Neural cell (in vitro differentiated cells): Measurements from ENCODE around the gene TUBB3. TPM values are rescaled to one million over a fixed set of nuclear protein-coding genes. Genes with fewer than 3 reads are reported as not detected.
"Not testable (repeated sequence)": the region's sequence is repeated elsewhere in the genome, so short reads cannot be mapped to it uniquely, and the experiment has no call there.

Experiments used
- H2AFZ ChIP-seq: fragments of 200-600, 300-800 bp; sonication (generic), shearing (Covaris generic); 2 replicates; pipeline ENCODE4 v1.6.0; 2014; ENCODE audit warnings: low read depth, mild to moderate bottlenecking, antibody characterized with exemption, low read length, moderate library complexity
- H3F3A ChIP-seq: fragments of 200-600 bp; shearing (Covaris generic); 2 replicates; pipeline ENCODE4 v1.6.1; 2016; ENCODE audit warnings: mild to moderate bottlenecking, moderate library complexity, mixed read lengths, antibody characterized with exemption, low read length; ENCODE audit not compliant: insufficient read depth, poor library complexity, severe bottlenecking
- H3K27ac ChIP-seq: fragments of 200-600, 300-800 bp; sonication (generic), shearing (Covaris generic); 2 replicates; pipeline ENCODE4 v1.5.1; 2014; ENCODE audit warnings: mild to moderate bottlenecking, low read length, moderate library complexity
- H3K27me3 ChIP-seq: fragments of 300-800, 200-600 bp; sonication (generic), shearing (Covaris generic); 2 replicates; pipeline ENCODE4 v1.6.0; 2014; ENCODE audit warnings: mild to moderate bottlenecking, low read depth, low read length, moderate library complexity; ENCODE audit not compliant: insufficient read depth
- H3K36me3 ChIP-seq: fragments of 300-800, 200-600 bp; sonication (generic), shearing (Covaris generic); 2 replicates; pipeline ENCODE4 v1.5.1; 2014; ENCODE audit warnings: mild to moderate bottlenecking, antibody characterized with exemption, low read length, moderate library complexity; ENCODE audit not compliant: insufficient read depth
- H3K4me2 ChIP-seq: fragments of 300-800, 200-600 bp; sonication (generic), shearing (Covaris generic); 2 replicates; pipeline ENCODE4 v1.6.0; 2014; ENCODE audit warnings: mild to moderate bottlenecking, low read length
- H3K4me3 ChIP-seq: fragments of 300-800, 200-600 bp; sonication (generic), shearing (Covaris generic); 2 replicates; pipeline ENCODE4 v1.5.1; 2014; ENCODE audit warnings: mild to moderate bottlenecking, low read length, moderate library complexity
- H3K79me2 ChIP-seq: fragments of 200-600 bp; shearing (Covaris generic); replicated peaks from 2 replicates; pipeline ENCODE4 v1.6.0; 2014; ENCODE audit warnings: mild to moderate bottlenecking, low read length, moderate library complexity; ENCODE audit not compliant: insufficient read depth
- H3K9ac ChIP-seq: fragments of 300-800, 200-600 bp; sonication (generic), shearing (Covaris generic); 2 replicates; pipeline ENCODE4 v1.6.1; 2016; ENCODE audit warnings: mild to moderate bottlenecking, low read length, mixed read lengths
- H3K9me2 ChIP-seq: fragments of 200-600 bp; shearing (Covaris generic); 2 replicates; pipeline ENCODE4 v1.6.1; 2016; ENCODE audit warnings: mild to moderate bottlenecking, low read length, mixed read lengths; ENCODE audit not compliant: insufficient read depth
- H3K9me3 ChIP-seq: fragments of 200-600, 300-800 bp; sonication (generic), shearing (Covaris generic); 2 replicates; pipeline ENCODE4 v1.6.1; 2016; ENCODE audit warnings: mild to moderate bottlenecking, mixed run types, low read length, moderate library complexity, mixed read lengths
- H4K20me1 ChIP-seq: fragments of 200-600 bp; shearing (Covaris generic); 2 replicates; pipeline ENCODE4 v1.6.1; 2016; ENCODE audit warnings: mild to moderate bottlenecking, mixed run types; ENCODE audit not compliant: insufficient read depth
- EP300 ChIP-seq: fragments of 450-650 bp; conservative IDR thresholded peaks from 2 replicates; pipeline ENCODE4 v1.6.1; 2014; ENCODE audit warnings: antibody characterized with exemption, mild to moderate bottlenecking, moderate library complexity; ENCODE audit not compliant: poor library complexity, severe bottlenecking
- EZH2 ChIP-seq: fragments of 200-600, 300-800 bp; shearing (Covaris generic), sonication (generic); IDR thresholded peaks from 2 replicates; pipeline ENCODE4 v1.6.1; 2014; ENCODE audit warnings: antibody characterized with exemption, low read length, borderline replicate concordance, mild to moderate bottlenecking; ENCODE audit not compliant: insufficient read depth, poor library complexity, severe bottlenecking
- MXI1 ChIP-seq: fragments of 450-650 bp; conservative IDR thresholded peaks from 2 replicates; pipeline ENCODE4 v1.6.1; 2014; ENCODE audit warnings: antibody characterized with exemption, mild to moderate bottlenecking; ENCODE audit not compliant: poor library complexity, severe bottlenecking
- POLR2AphosphoS5 ChIP-seq: IDR thresholded peaks from 2 replicates; pipeline ENCODE4 v1.6.1; 2012
- RAD21 ChIP-seq: fragments of 450-650 bp; conservative IDR thresholded peaks from 2 replicates; pipeline ENCODE4 v1.6.1; 2014; ENCODE audit warnings: antibody characterized with exemption, mild to moderate bottlenecking, moderate library complexity
- REST ChIP-seq: IDR thresholded peaks from 2 replicates; pipeline ENCODE4 v1.6.1; 2012; ENCODE audit warnings: borderline replicate concordance
- SMC3 ChIP-seq: fragments of 450-650 bp; conservative IDR thresholded peaks from 2 replicates; pipeline ENCODE4 v1.6.1; 2014; ENCODE audit warnings: antibody characterized with exemption, mild to moderate bottlenecking, moderate library complexity; ENCODE audit not compliant: poor library complexity
- TAF1 ChIP-seq: IDR thresholded peaks from 2 replicates; pipeline ENCODE4 v1.6.1; 2012; ENCODE audit warnings: low read depth
- polyA plus RNA-seq: library from polyadenylated mRNA; depleted of rRNA; stranded (reverse); fragments of >200 nt; gene quantifications from 2 replicates; pipeline ENCODE4 v1.2.3, GENCODE V29; 2014
- TF ChIP-seq, protein P1 (sequence below): fragments of 450-650 bp; IDR thresholded peaks from 2 replicates; pipeline ENCODE4 v1.5.1; 2014; ENCODE audit warnings: antibody characterized with exemption, mild to moderate bottlenecking, moderate library complexity; ENCODE audit not compliant: poor library complexity, severe bottlenecking

The TUBB3 gene
- polyA plus RNA-seq, 1 donor from 2014 or later = 2,442 TPM

- H3K79me2 ChIP-seq = no peaks in the 10 kb centered on the region
- no peaks in the 10 kb centered on the region for H3K9me3 ChIP-seq
- H3K9me2 ChIP-seq = no peaks in the 10 kb centered on the region
- no peak overlapping the region for H3K4me3 ChIP-seq
- no peak overlapping the region for H2AFZ ChIP-seq
- H3K4me2 ChIP-seq = no peak overlapping the region
- H3K36me3 ChIP-seq = peaks cover 7% of the 10 kb centered on the region
- no peaks in the 10 kb centered on the region for H3F3A ChIP-seq
- TF ChIP-seq POLR2AphosphoS5 = no peak
- no peak for TF ChIP-seq RAD21
- TF ChIP-seq MXI1 = no peak
- TF ChIP-seq REST = no peak
- TF ChIP-seq EP300 = no peak
- TF ChIP-seq EZH2 = no peak
- TF ChIP-seq, protein P1, sequence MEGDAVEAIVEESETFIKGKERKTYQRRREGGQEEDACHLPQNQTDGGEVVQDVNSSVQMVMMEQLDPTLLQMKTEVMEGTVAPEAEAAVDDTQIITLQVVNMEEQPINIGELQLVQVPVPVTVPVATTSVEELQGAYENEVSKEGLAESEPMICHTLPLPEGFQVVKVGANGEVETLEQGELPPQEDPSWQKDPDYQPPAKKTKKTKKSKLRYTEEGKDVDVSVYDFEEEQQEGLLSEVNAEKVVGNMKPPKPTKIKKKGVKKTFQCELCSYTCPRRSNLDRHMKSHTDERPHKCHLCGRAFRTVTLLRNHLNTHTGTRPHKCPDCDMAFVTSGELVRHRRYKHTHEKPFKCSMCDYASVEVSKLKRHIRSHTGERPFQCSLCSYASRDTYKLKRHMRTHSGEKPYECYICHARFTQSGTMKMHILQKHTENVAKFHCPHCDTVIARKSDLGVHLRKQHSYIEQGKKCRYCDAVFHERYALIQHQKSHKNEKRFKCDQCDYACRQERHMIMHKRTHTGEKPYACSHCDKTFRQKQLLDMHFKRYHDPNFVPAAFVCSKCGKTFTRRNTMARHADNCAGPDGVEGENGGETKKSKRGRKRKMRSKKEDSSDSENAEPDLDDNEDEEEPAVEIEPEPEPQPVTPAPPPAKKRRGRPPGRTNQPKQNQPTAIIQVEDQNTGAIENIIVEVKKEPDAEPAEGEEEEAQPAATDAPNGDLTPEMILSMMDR = no peak
- TF ChIP-seq TAF1 = no peak
- H3K9ac ChIP-seq = no peak overlapping the region
- no peaks in the 10 kb centered on the region for H3K27me3 ChIP-seq
- no peaks in the 10 kb centered on the region for H4K20me1 ChIP-seq
- H3K27ac ChIP-seq = no peak overlapping the region
These were observed 42.5 kb downstream of the TUBB3 start for GRCh38 chr16:89965447-89966225.

DNA sequence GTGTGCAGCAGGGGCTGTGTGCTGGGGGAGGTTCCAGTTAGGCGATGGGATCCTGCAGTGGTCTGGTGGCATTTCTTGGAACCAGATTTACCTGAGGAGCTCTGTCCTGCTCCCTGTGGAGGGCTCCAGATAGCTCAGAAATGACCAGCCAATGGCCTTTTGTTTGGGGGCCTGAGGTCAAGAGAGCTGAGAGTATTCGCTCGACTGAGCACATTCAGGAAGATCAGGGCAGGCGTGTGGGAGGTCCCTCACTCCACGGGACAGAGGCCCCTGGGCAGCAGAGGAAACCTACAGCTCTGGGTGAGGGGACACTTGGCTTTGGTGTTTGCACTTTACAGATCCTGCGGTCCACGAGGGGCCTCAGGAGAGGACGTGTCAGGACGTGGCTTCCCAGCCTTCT, 43.6 kb downstream of the TUBB3 start:
- Histone ChIP-seq H3K4me2 (no peak overlapping the region), H3K9ac (no peak overlapping the region), H3K36me3 (peaks cover 7% of the 10 kb centered on the region), H4K20me1 (no peaks in the 10 kb centered on the region), H3K9me3 (no peaks in the 10 kb centered on the region), H3K79me2 (peaks cover 1% of the 10 kb centered on the region), H3K4me3 (no peak overlapping the region), H3K27me3 (no peaks in the 10 kb centered on the region), H3F3A (no peaks in the 10 kb centered on the region), H3K9me2 (no peaks in the 10 kb centered on the region), H2AFZ (no peak overlapping the region), H3K27ac (no peak overlapping the region)
- TF ChIP-seq EZH2 (no peak), POLR2AphosphoS5 (no peak), TAF1 (no peak), RAD21 (no peak), MXI1 (no peak), REST (no peak), SMC3 (no peak), EP300 (no peak)
- TF ChIP-seq, protein P1 = no peak

GRCh38 chr16:89967436-89967835, 44.3 kb downstream of the TUBB3 start:
- H3K27me3 ChIP-seq, H4K20me1 ChIP-seq, H2AFZ ChIP-seq, H3K79me2 ChIP-seq, H3K9me3 ChIP-seq, H3K4me3 ChIP-seq, H3K9me2 ChIP-seq, H3K27ac ChIP-seq, H3F3A ChIP-seq, H3K4me2 ChIP-seq, H3K36me3 ChIP-seq, H3K9ac ChIP-seq: not testable (repeated sequence)
